WTC11 (cell line): Measurements from ENCODE around the gene KAT8. TPM values are rescaled to one million over a fixed set of nuclear protein-coding genes. Genes with fewer than 3 reads are reported as not detected.

Experiments used
- CBFB ChIP-seq: sonication (generic); formaldehyde crosslinking; IDR thresholded peaks from 2 replicates; pipeline ENCODE4 v1.8.1; 2022; ENCODE audit warnings: mild to moderate bottlenecking, low read depth, missing genetic modification reagents
- EMX1 ChIP-seq: fragments of 250-450 bp; sonication (Bioruptor Pico); IDR thresholded peaks from 2 replicates; pipeline ENCODE4 v1.8.0; 2021; ENCODE audit warnings: mild to moderate bottlenecking
- ETV6 ChIP-seq: sonication (generic); formaldehyde crosslinking; IDR thresholded peaks from 2 replicates; pipeline ENCODE4 v1.8.1; 2022; ENCODE audit warnings: mild to moderate bottlenecking, missing genetic modification reagents
- IRF2 ChIP-seq: sonication (generic); formaldehyde crosslinking; IDR thresholded peaks from 2 replicates; pipeline ENCODE4 v1.8.0; 2022; ENCODE audit warnings: low read depth, missing genetic modification reagents, borderline replicate concordance
- JUN ChIP-seq: sonication (generic); formaldehyde crosslinking; IDR thresholded peaks from 2 replicates; pipeline ENCODE4 v1.8.0; 2023; ENCODE audit warnings: mild to moderate bottlenecking, missing genetic modification reagents
- KAT7 ChIP-seq: sonication (generic); formaldehyde crosslinking; IDR thresholded peaks from 2 replicates; pipeline ENCODE4 v1.8.1; 2023; ENCODE audit warnings: missing genetic modification reagents, mild to moderate bottlenecking, borderline replicate concordance
- MXD4 ChIP-seq: fragments of 250-450 bp; sonication (Bioruptor Pico); IDR thresholded peaks from 2 replicates; pipeline ENCODE4 v1.8.0; 2021; ENCODE audit warnings: mild to moderate bottlenecking, moderate library complexity, borderline replicate concordance
- NFE2L1 ChIP-seq: sonication (generic); formaldehyde crosslinking; IDR thresholded peaks from 2 replicates; pipeline ENCODE4 v1.8.1; 2023; ENCODE audit warnings: missing genetic modification reagents
- NR1H2 ChIP-seq: sonication (generic); formaldehyde crosslinking; IDR thresholded peaks from 2 replicates; pipeline ENCODE4 v1.9.0; 2021; ENCODE audit warnings: mild to moderate bottlenecking, moderate library complexity, missing genetic modification reagents
- PRRX2 ChIP-seq: fragments of 250-450 bp; sonication (Bioruptor Pico); IDR thresholded peaks from 2 replicates; pipeline ENCODE4 v1.8.0; 2021; ENCODE audit warnings: mild to moderate bottlenecking
- TCF7 ChIP-seq: sonication (generic); formaldehyde crosslinking; IDR thresholded peaks from 2 replicates; pipeline ENCODE4 v1.8.0; 2022; ENCODE audit warnings: mild to moderate bottlenecking, low read depth, missing genetic modification reagents, moderate library complexity
- TEAD4 ChIP-seq: sonication (generic); formaldehyde crosslinking; IDR thresholded peaks from 2 replicates; pipeline ENCODE4 v1.8.0; 2022; ENCODE audit warnings: mild to moderate bottlenecking, missing genetic modification reagents
- ZNF121 ChIP-seq: sonication (generic); formaldehyde crosslinking; IDR thresholded peaks from 2 replicates; pipeline ENCODE4 v1.8.0; 2023; ENCODE audit warnings: missing genetic modification reagents
- ZNF219 ChIP-seq: sonication (generic); formaldehyde crosslinking; IDR thresholded peaks from 2 replicates; pipeline ENCODE4 v1.8.0; 2023; ENCODE audit warnings: missing genetic modification reagents, mild to moderate bottlenecking, borderline replicate concordance
- ZNF416 ChIP-seq: fragments of 250-450 bp; sonication (Bioruptor Pico); IDR thresholded peaks from 2 replicates; pipeline ENCODE4 v1.9.0; 2021; ENCODE audit warnings: mild to moderate bottlenecking, inconsistent platforms
- total RNA-seq: library from RNA; stranded (reverse); gene quantifications from 3 replicates; pipeline ENCODE4 v1.2.3, GENCODE V29; 2021
- TF ChIP-seq, protein P1 (sequence below): sonication (generic); formaldehyde crosslinking; IDR thresholded peaks from 2 replicates; pipeline ENCODE4 v1.8.0; 2022; ENCODE audit warnings: mild to moderate bottlenecking, missing genetic modification reagents
- TF ChIP-seq, protein P2 (sequence below): sonication (generic); formaldehyde crosslinking; IDR thresholded peaks from 2 replicates; pipeline ENCODE4 v1.8.0; 2022; ENCODE audit warnings: missing genetic modification reagents
- TF ChIP-seq, protein P3 (sequence below): sonication (generic); formaldehyde crosslinking; IDR thresholded peaks from 2 replicates; pipeline ENCODE4 v1.8.1; 2023; ENCODE audit warnings: mild to moderate bottlenecking, missing genetic modification reagents
- TF ChIP-seq, protein P4 (sequence below): sonication (generic); formaldehyde crosslinking; IDR thresholded peaks from 2 replicates; pipeline ENCODE4 v1.8.1; 2022; ENCODE audit warnings: missing genetic modification reagents, borderline replicate concordance
- TF ChIP-seq, protein P5 (sequence below): sonication (generic); formaldehyde crosslinking; IDR thresholded peaks from 2 replicates; pipeline ENCODE4 v1.8.1; 2023; ENCODE audit warnings: mild to moderate bottlenecking, missing genetic modification reagents, moderate library complexity
- TF ChIP-seq, protein P6 (sequence below): sonication (generic); formaldehyde crosslinking; IDR thresholded peaks from 2 replicates; pipeline ENCODE4 v1.8.0; 2023; ENCODE audit warnings: missing genetic modification reagents
- TF ChIP-seq, protein P7 (sequence below): fragments of 250-450 bp; sonication (Bioruptor Pico); IDR thresholded peaks from 2 replicates; pipeline ENCODE4 v2.1.2; 2022; ENCODE audit warnings: mild to moderate bottlenecking, moderate library complexity
- TF ChIP-seq, protein P8 (sequence below): sonication (generic); formaldehyde crosslinking; IDR thresholded peaks from 2 replicates; pipeline ENCODE4 v1.8.1; 2023; ENCODE audit warnings: mild to moderate bottlenecking, moderate library complexity, missing genetic modification reagents
- TF ChIP-seq, protein P9 (sequence below): sonication (generic); formaldehyde crosslinking; IDR thresholded peaks from 2 replicates; pipeline ENCODE4 v1.8.1; 2023; ENCODE audit warnings: mild to moderate bottlenecking, missing genetic modification reagents, moderate library complexity

Gene KAT8
- total RNA-seq, 1 experiment from 2014 or later, result 70.8 TPM

DNA sequence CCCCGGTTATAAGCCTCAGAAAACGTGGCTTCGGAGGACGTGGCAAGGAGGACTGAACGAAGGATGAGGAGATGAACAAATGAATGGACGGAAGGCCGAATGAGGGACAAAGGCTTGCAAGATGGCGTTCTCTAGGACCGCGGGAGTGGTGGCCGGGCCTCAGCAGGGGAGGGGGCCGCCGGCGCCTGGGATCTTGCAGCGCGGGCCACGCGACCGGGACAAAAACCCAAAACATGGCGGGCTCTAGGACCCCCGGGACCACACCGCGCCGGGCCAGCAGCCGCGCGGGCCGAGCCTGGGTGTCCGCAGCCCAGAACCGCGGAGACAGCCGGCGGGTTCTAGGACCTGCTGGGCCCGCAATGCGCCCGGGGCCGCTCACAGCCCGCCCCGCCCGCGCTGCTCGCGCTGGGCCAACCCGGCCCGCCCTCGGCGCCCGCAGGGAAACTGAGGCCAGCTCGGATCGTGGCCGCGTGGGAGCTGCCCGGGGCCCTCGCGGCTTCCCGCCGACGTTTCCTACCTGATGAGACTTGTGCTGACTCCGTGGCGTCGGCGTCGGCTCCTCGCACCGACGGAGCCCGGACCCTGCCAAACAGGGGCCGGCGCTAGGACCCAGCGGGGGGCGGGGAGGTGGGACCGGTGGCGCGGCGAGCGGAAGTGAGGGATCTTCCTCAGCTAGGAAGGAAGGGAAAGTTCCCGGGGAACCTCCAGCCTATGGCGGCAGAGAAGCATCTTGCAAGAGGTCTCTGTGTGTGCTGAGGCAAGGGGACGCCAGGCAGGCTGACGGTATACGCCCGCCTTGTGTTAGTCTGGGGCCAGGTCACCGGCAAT lies 44.1 kb upstream of the KAT8 start (continued):
- TF ChIP-seq JUN (CRISPR knock-in tag), result no peak
- peak; percentile 36; the same call in 1 of the 2 replicates for TF ChIP-seq ZNF219
- TF ChIP-seq, protein P1, sequence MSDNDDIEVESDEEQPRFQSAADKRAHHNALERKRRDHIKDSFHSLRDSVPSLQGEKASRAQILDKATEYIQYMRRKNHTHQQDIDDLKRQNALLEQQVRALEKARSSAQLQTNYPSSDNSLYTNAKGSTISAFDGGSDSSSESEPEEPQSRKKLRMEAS (CRISPR knock-in tag), result peak; percentile 64; the same call in 1 of the 2 replicates
- peak; percentile 43; the same call in 1 of the 2 replicates for TF ChIP-seq EMX1 (CRISPR knock-in tag)
- TF ChIP-seq, protein P2, sequence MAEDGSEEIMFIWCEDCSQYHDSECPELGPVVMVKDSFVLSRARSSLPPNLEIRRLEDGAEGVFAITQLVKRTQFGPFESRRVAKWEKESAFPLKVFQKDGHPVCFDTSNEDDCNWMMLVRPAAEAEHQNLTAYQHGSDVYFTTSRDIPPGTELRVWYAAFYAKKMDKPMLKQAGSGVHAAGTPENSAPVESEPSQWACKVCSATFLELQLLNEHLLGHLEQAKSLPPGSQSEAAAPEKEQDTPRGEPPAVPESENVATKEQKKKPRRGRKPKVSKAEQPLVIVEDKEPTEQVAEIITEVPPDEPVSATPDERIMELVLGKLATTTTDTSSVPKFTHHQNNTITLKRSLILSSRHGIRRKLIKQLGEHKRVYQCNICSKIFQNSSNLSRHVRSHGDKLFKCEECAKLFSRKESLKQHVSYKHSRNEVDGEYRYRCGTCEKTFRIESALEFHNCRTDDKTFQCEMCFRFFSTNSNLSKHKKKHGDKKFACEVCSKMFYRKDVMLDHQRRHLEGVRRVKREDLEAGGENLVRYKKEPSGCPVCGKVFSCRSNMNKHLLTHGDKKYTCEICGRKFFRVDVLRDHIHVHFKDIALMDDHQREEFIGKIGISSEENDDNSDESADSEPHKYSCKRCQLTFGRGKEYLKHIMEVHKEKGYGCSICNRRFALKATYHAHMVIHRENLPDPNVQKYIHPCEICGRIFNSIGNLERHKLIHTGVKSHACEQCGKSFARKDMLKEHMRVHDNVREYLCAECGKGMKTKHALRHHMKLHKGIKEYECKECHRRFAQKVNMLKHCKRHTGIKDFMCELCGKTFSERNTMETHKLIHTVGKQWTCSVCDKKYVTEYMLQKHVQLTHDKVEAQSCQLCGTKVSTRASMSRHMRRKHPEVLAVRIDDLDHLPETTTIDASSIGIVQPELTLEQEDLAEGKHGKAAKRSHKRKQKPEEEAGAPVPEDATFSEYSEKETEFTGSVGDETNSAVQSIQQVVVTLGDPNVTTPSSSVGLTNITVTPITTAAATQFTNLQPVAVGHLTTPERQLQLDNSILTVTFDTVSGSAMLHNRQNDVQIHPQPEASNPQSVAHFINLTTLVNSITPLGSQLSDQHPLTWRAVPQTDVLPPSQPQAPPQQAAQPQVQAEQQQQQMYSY, result 0 out of 2 replicates have a peak, but pooled peaks have one; percentile 27
- TF ChIP-seq MXD4 (CRISPR knock-in tag), result no peak
- peak; percentile 77; the same call in 1 of the 2 replicates for TF ChIP-seq ZNF416 (CRISPR knock-in tag)
- TF ChIP-seq NFE2L1 (CRISPR knock-in tag), result peak; percentile 59; the same call in 1 of the 2 replicates
- 0 out of 2 replicates have a peak, but pooled peaks have one; percentile 79 for TF ChIP-seq PRRX2
- no peak for TF ChIP-seq CBFB (CRISPR knock-in tag)
- TF ChIP-seq, protein P3, sequence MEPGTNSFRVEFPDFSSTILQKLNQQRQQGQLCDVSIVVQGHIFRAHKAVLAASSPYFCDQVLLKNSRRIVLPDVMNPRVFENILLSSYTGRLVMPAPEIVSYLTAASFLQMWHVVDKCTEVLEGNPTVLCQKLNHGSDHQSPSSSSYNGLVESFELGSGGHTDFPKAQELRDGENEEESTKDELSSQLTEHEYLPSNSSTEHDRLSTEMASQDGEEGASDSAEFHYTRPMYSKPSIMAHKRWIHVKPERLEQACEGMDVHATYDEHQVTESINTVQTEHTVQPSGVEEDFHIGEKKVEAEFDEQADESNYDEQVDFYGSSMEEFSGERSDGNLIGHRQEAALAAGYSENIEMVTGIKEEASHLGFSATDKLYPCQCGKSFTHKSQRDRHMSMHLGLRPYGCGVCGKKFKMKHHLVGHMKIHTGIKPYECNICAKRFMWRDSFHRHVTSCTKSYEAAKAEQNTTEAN, result 0 out of 2 replicates have a peak, but pooled peaks have one; percentile 19
- TF ChIP-seq ETV6 (CRISPR knock-in tag), result no peak
- TF ChIP-seq, protein P4, sequence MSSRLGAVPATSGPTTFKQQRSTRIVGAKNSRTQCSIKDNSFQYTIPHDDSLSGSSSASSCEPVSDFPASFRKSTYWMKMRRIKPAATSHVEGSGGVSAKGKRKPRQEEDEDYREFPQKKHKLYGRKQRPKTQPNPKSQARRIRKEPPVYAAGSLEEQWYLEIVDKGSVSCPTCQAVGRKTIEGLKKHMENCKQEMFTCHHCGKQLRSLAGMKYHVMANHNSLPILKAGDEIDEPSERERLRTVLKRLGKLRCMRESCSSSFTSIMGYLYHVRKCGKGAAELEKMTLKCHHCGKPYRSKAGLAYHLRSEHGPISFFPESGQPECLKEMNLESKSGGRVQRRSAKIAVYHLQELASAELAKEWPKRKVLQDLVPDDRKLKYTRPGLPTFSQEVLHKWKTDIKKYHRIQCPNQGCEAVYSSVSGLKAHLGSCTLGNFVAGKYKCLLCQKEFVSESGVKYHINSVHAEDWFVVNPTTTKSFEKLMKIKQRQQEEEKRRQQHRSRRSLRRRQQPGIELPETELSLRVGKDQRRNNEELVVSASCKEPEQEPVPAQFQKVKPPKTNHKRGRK (CRISPR knock-in tag), result no peak
- TF ChIP-seq, protein P5, sequence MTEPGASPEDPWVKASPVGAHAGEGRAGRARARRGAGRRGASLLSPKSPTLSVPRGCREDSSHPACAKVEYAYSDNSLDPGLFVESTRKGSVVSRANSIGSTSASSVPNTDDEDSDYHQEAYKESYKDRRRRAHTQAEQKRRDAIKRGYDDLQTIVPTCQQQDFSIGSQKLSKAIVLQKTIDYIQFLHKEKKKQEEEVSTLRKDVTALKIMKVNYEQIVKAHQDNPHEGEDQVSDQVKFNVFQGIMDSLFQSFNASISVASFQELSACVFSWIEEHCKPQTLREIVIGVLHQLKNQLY, result no peak
- peak; percentile 88; the same call in 1 of the 2 replicates for TF ChIP-seq KAT7 (CRISPR knock-in tag)
- TF ChIP-seq IRF2, result no peak
- TF ChIP-seq TCF7, result 0 out of 2 replicates have a peak, but pooled peaks have one; percentile 54
- no peak for TF ChIP-seq TEAD4 (CRISPR knock-in tag)
- TF ChIP-seq, protein P6, sequence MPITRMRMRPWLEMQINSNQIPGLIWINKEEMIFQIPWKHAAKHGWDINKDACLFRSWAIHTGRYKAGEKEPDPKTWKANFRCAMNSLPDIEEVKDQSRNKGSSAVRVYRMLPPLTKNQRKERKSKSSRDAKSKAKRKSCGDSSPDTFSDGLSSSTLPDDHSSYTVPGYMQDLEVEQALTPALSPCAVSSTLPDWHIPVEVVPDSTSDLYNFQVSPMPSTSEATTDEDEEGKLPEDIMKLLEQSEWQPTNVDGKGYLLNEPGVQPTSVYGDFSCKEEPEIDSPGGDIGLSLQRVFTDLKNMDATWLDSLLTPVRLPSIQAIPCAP (CRISPR knock-in tag), result no peak
- peak; percentile 100 for TF ChIP-seq ZNF121 (CRISPR knock-in tag)
- TF ChIP-seq NR1H2, result 0 out of 2 replicates have a peak, but pooled peaks have one; percentile 32
- TF ChIP-seq, protein P7, sequence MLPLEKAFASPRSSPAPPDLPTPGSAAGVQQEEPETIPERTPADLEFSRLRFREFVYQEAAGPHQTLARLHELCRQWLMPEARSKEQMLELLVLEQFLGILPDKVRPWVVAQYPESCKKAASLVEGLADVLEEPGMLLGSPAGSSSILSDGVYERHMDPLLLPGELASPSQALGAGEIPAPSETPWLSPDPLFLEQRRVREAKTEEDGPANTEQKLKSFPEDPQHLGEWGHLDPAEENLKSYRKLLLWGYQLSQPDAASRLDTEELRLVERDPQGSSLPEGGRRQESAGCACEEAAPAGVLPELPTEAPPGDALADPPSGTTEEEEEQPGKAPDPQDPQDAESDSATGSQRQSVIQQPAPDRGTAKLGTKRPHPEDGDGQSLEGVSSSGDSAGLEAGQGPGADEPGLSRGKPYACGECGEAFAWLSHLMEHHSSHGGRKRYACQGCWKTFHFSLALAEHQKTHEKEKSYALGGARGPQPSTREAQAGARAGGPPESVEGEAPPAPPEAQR (CRISPR knock-in tag), result no peak
- TF ChIP-seq, protein P8, sequence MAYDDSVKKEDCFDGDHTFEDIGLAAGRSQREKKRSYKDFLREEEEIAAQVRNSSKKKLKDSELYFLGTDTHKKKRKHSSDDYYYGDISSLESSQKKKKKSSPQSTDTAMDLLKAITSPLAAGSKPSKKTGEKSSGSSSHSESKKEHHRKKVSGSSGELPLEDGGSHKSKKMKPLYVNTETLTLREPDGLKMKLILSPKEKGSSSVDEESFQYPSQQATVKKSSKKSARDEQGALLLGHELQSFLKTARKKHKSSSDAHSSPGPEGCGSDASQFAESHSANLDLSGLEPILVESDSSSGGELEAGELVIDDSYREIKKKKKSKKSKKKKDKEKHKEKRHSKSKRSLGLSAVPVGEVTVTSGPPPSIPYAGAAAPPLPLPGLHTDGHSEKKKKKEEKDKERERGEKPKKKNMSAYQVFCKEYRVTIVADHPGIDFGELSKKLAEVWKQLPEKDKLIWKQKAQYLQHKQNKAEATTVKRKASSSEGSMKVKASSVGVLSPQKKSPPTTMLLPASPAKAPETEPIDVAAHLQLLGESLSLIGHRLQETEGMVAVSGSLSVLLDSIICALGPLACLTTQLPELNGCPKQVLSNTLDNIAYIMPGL (CRISPR knock-in tag), result no peak; the same call in 1 of the 2 replicates
- TF ChIP-seq, protein P9, sequence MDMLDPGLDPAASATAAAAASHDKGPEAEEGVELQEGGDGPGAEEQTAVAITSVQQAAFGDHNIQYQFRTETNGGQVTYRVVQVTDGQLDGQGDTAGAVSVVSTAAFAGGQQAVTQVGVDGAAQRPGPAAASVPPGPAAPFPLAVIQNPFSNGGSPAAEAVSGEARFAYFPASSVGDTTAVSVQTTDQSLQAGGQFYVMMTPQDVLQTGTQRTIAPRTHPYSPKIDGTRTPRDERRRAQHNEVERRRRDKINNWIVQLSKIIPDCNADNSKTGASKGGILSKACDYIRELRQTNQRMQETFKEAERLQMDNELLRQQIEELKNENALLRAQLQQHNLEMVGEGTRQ (CRISPR knock-in tag), result 0 out of 2 replicates have a peak, but pooled peaks have one; percentile 19
